Esophagus mucosa (tissue), 1 donor: ENCODE results near the gene KCTD14. TPM values are rescaled to one million over a fixed set of nuclear protein-coding genes. Genes with fewer than 3 reads are reported as not detected.
"Not testable (repeated sequence)": the region's sequence is repeated elsewhere in the genome, so short reads cannot be mapped to it uniquely, and the experiment has no call there.

Source experiments
- ATAC-seq: fragments of 200-7000 bp; cut with Tn5 transposase; one replicate; pipeline ENCODE4 v1.9.1; 2020
- total RNA-seq: library from RNA; stranded (reverse); gene quantifications from one replicate; pipeline ENCODE4 v1.2.4, GENCODE V29; 2023
- donor health status: DM: yes; HTN: yes; CAD: no.

The KCTD14 gene
- total RNA-seq, 1 donor from 2014 or later = 2.3 TPM

DNA sequence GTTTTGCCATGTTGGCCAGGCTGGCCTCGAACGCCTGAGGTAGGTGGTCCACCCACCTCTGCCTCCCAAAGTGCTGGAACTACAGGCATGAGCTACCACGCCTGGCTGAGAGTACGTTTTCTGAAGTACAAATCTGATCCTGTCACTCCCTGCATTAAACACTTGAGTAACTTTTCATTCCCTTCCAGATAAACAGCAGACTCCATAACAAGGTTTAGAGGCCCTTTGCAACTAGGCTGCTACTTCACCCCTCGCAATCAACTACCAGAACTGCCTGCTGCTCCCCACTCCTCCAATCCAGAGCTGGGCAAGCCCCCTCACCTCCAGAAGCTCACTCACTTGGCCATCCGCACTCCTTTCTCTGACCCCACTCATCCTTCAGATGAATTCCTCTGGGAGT, 1.5 kb downstream of the KCTD14 start:
- ATAC-seq = no peak

DNA sequence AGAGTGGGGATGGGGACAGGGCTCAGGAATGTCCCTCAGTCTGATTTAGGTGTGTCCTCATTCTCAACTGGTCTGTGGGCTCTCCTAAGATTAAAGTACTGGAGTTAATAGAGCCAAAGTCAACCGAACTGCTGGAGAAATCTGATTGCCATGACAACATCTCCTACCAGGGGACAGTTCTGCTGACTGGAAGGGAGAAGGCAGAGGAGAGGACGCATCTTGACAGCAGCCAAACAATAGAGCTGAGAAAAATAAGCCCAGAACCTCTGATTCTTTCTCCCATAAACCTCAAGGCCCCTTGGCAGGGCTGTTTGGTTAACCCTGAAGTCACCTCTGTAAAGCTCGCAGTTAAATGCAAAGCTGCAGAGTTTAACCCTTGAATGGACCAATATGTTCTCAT, 2.8 kb downstream of the KCTD14 start:
- ATAC-seq = no peak

DNA sequence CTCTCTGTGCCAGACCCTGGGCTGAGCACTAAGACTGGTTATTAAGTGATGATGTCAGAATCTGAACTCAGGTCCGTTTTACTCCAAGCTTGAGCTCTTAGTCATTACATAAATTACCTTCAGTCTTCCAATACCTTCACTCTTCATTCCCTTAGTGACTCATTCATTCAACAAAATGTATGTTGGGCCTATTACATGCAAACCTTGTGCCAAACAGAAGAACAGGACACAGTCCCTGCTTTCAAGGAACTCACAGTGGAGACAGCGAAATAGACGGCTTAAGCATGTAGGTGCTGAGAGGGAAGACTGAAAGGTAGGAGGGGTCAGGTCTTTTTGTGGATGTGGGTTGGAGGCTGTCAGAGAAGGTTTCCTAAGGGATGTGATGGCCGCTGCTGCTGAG, 3.3 kb downstream of the KCTD14 start:
- peak; percentile 21 for ATAC-seq

DNA sequence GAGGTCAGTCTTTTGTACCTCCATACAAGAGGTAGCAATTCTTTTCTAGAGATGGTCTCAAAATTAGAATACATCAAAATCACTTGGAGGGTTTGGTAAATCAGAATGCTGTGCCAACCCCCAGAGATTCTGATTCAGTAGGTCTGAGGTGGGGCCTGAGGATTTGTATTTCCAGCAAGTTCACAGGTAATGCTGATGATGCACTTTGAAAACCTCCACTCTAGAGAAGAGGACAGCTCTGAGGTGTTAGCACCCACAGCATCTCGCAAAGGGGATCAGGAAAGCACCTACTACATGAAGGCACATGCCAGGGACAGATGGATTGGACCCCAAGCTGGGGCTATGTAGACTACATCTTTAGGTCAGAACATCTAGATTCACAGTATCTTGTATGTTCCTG, 7.2 kb downstream of the KCTD14 start:
- no peak for ATAC-seq

DNA sequence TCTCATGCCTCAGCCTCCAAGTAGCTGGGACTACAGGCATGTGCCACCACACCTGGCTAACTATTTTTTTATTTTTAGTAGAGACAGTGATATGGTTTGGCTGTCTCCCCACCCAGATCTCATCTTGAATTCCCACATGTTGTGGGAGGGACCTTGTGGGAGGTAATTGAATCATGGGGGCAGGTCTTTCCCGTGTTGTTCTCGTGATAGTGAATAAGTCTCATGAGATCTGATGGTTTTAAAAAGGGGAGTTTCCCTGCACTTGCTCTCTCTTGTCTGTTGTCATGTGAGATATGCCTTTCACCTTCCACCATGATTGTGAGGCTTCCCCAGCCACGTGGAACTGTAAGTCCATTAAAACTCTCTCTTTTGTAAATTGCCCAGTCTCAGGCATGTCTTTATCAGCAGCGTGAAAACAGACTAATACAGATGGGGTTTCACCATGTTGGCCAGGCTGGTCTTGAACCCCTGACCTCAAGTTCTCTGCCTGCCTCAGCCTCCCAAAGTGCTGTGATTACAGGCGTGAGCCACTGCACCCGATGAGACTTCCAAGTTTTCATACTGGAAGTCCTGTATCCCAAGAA, 8.0 kb downstream of the KCTD14 start:
- not testable (repeated sequence) for ATAC-seq

DNA sequence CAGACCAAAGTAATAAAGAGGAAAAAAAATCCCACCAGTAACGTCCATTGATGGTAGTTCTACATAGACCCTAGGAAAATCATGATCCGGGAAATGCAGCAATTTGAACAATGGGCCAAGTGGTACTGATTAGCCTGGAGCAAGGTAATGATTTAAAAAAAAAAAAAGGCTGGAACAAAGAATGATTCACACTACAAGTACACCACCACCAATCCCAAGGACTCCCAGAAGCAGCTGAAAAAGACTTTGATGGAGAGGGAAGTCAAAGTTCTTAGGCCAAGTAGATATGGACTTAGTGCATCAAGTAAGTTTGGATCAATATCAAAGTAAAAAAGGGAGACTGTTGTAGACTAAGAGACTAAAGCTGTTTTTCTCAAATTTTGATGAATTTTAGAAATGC, 11.8 kb downstream of the KCTD14 start:
- no peak for ATAC-seq

DNA sequence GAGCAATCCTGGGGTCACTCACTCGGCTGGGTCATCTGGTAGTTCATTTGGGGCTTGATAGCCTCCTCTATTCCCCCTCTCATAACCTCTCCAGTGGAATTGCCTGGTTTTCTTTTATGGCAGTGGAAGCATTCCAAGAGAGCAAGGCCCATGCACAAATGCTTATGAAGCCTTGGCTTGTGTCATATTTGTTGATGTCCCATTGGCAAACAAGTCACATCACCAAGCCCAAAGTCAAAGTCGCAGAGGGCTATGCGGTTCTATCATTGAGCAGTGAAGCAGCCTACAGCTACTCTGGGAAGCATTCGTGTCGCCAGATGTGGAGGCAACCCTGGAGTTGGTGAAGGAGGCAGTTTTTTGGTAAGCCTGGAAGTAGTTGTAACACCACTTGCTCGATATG, 12.3 kb downstream of the KCTD14 start:
- no peak for ATAC-seq

DNA sequence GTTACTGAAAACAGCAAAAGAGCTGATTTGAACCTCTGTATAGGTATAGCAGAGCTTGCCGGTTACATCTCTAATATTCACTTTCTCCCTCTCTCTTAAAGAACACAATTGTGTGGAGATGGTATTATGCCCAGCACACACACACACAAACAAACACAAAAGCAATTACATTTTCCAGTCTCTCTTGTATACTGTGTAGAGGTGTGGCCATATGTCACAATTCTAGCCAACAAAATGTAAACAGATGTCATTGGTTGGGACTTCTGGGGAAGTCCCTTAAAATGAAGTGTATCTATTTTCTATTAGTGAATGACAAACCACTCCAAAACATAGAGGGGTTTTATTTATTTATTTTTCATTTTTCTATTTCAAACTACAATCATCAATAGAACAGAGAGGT, 12.8 kb downstream of the KCTD14 start:
- ATAC-seq = no peak

DNA sequence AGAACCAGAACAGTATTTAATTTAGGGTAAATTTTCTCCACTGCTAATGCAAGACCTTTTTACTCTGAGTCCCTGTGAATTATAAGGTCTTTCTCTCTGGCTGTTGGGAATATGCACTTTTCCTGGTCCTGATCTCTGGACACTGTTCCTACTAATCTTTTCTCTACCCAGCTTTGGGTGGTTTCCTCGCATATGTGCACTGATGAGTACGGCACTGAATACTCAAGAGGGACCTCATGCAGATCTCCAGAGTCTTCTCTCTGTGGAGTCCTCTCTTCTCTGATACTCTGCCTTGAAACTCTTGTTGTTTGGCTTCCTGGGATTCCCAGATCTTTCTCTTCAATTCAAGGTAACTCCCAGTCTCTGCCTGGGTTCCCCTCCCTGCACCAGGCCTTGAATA, 14.0 kb downstream of the KCTD14 start:
- ATAC-seq = no peak

DNA sequence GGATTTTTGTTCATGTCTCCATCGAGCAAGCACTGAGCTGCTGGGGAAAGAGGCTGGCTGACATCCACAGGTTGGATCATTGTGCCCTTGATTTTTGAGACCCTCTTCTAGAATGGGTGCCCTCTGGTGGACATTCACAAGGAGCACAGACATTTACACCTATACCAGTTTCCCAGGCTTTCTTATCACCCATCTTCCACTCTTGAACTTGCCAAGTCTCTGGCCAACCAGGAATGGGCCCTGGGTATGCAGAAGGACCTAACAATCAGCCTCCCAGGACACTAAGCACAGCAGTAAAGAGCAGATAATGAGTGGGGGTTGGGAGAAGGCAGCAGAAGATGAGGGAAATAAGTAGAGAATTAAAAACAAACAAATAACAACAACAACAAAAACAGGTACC, 22.9 kb downstream of the KCTD14 start:
- peak; percentile 77 for ATAC-seq

DNA sequence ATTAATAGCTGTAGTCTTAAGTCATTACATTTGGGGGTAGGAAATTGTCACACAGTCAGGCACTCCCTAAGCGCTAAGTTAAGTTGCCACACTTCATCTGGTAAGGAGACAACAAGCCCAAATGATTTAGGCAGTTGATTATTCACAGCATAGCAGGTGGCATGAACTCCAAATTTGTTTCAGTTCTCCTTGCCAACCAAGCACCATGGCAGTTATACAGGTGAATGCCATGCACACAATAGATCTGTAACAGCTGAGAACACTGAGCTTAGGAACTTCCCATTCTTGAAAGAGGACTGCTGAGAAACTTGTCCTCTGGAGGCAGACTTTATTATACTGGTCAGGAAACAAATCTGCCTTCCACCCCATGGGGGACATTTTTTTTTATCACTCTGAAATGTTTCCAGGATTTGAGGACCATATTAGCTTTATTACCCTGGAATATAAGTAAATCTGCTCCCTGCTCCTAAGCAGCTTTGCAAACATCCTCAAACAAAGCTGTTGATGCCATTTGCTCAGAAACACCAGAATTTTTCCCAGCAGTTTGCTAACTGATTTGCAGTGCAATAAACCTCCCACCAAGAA, 23.5 kb downstream of the KCTD14 start:
- ATAC-seq = no peak

DNA sequence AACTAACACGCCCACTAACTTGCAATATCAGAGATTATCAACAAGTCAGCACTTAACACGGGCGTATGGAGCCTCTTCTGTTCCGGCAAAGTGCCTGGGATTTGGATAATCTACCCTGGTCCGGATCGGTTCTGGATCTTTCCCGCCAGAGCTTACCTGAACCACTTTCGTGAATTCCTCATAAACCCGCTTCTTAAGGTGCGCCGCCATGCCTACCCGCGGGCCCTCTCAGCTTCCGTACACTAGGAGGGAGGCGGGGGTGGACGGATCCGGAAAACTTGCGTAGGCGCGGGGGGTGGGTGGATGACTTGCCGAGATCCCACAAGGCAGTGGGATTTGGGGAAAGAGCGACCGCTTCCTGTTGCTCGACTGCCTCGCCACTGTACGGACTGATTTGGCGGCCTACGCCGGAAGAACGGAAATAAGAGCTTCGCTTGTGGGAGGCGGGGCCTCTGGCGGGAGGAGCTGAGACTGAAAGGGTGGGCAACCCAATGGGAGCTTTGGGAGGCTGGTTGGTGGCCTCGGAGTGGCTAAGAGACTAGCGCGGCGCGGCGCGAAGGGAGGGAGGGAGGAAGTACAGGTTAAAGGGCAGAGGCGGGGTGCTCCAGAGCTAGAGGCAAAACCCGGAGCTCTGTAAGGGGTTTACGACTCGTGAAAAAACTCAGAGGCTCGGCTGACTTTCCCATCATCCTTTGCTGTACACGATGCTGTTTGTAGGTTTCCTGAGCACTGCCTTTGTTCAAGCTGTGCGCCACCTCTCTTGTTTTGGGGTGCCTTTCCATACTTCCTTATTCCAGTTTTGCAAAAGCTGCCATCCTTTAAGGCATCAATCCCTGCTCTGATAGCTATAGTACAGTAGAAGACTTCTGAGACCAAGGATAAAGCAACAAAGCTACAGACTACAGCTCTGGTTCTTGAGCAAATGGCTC, 28.4 kb downstream of the KCTD14 start, which contains the start of gene INTS4:
TSS of gene INTS4 (minus strand) at position 235 of the 929 bp plus-strand sequence. CDS start at position 210, 25 bp downstream.
- ATAC-seq = peak; percentile 100

DNA sequence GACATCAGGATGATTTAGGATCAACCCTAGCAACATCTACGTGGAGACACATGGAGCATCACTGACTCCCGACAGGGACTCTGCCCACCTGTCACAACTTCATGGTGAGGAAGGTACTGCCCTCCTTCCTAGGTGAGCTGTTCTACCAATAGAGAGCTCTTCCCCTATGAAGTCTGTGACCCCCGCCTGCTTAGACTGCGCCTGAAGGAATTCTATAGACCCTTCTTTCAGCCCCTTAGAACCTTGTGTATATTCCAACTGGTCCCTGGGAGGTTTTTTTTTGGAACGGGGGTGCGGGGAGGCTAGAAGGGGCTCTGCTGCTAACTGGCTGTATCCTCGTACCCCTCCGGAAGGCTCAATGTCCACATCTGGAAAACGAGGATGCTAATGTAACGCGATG, 29.2 kb downstream of the KCTD14 start:
- ATAC-seq = no peak

DNA sequence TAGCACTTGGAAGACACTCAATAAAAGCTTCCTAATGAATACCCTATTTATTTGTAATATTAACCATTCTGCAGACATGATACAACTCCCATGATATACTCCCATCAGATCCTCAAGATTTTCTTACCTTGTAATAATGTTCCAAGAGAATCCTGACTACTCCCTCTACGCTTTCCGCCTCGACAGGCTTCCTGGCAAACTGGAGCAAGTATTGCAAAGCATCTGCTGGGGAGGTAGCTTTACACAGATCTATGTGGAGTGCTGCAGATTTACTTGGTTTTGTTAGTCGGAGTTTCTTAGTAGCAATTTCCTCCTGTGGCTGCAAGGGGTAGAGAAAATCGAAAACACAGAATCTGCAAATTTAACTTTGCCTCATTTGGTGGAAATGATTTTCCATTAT, 32.1 kb downstream of the KCTD14 start:
- no peak for ATAC-seq

DNA sequence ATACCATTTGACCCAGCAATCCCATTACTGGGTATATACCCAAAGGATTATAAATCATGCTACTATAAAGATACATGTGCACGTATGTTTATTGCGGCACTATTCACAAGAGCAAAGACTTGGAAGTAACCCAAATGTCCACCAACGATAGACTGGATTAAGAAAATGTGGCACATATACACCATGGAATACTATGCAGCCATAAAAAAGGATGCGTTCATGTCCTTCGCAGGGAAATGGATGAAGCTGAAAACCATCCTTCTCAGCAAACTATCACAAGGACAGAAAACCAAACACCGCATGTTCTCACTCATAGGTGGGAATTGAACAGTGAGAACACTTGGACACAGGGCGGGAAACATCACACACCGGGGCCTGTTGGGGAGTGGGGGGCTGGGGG, 36.6 kb downstream of the KCTD14 start:
- not testable (repeated sequence) for ATAC-seq

DNA sequence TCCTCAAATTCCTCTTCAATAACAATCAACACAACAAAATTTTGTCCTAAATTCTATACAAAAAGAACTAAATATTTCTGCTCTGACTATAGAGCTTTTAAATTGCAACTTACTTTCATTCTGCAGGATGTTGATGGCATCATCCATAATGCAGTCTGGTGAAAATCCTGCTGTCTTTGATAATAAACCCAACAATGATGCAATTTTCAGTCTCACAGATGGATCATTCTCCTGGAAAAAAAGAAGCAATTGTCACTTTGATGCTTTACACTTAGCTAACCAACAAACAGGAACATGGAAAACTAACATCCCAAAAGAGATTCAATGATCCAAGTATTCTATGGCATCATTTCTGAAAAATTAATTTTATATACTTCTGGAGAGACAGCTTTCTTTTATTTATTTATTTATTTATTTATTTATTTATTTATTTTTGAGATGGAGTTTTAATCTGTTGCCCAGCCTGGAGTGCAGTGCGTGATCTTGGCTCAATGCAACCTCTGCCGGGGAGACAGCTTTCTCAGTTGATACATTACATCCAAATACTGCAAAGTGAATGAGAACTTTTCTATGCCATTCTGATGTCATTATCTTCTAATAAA, 41.6 kb downstream of the KCTD14 start:
- ATAC-seq = no peak

DNA sequence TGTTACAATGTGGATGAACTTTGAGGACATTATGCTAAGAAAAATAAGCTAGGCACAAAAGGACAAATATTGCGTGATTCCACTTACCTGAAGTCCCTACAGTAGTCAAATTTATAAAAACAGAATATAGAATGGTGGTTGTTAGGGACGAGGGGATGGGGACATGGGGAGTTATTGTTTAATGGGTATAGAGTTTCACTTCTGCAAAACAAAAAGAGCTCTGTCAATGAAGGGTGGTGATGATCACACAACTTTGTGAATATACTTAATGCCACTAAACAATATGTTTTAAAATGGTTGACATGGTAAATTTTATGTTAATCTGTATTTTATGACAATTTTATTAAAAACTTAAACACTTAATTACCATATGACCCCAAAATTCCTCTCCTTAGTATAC, 54.7 kb downstream of the KCTD14 start:
- ATAC-seq = no peak

DNA sequence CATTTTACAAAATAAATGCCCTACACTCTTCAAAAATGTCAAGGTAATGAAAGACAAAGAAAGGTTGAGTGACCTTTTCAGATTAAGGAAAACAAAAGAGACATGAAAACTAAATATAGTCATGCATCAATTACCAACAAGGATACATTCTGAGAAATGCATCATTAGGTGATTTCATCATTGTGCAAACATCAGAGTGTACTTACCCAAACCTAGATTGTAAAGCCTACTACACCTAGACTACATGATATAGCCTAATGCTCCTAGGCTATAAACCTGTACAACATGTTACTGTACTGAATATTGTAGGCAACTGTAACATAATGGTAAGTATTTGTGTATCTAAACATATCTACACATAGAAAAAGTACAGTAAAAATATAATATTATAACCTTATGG, 55.3 kb downstream of the KCTD14 start:
- peak; percentile 72 for ATAC-seq

DNA sequence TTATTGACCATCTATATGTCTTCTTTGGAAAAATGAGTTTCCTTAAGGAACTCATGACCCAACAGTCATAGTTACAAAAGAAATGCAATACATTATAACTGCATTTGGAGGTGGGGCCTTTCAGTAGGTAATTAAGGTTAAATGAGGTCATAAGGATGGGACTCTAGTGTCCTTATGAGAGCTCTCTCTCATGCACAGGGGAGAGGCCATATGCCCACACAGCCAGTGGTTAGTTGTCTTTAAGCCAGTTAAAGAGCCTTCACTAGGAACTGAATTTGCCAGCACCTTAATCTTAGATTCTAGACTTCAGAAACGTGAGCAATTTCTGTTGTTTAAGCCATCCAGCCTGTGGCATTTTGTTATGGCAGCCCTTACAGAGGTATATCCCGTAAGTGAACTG, 56.0 kb downstream of the KCTD14 start:
- ATAC-seq = no peak

DNA sequence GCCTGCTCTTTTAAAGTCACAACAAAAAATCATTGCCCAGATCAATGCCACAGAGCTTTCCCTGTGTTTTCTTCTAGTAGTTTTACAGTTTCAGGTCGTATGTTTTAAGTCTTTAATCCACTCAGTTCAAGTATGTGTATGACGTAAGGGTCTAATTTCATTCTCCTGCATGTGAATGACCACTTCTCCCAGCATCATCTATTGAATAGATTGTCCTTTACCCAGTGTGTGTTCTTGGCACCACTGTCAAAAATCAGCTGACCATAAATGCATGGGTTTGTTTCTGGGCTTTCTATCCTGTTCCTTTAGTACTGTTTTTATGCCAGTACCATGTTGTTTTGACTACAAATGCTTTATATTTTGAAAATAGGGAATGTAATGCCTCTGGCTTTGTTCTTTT, 56.7 kb downstream of the KCTD14 start:
- no peak for ATAC-seq
